Uterus (tissue), 4 donors: ENCODE data around the gene NRG3. TPM values are rescaled to one million over a fixed set of nuclear protein-coding genes. Genes with fewer than 3 reads are reported as not detected.

Experiments
- DNase-seq, 2 donors: peaks; one replicate each; pipeline ENCODE4 v3.0.0-alpha.2; 2019 to 2020
- H3K27ac ChIP-seq, 2 donors: fragments of 200-600 bp; sonication (generic); 1 replicate in 1 of 2; 2 replicates in 1 of 2; pipeline ENCODE4 v1.5.1; 2016 to 2018
- H3K27me3 ChIP-seq, 2 donors: fragments of 200-600 bp; sonication (generic); one replicate each; pipeline ENCODE4 v1.5.1; 2018 to 2019; ENCODE audit warnings: control low read depth in 1 of 2
- H3K36me3 ChIP-seq, 2 donors: fragments of 200-600 bp; sonication (generic); one replicate each; pipeline ENCODE4 v1.5.1; 2019; ENCODE audit warnings: control low read depth in 1 of 2
- H3K4me1 ChIP-seq, 2 donors: fragments of 200-600 bp; sonication (generic); one replicate each; pipeline ENCODE4 v1.5.1; 2018 to 2019; ENCODE audit warnings: control low read depth in 1 of 2
- H3K4me3 ChIP-seq, 2 donors: fragments of 200-600 bp; sonication (generic); 1 replicate in 1 of 2; 2 replicates in 1 of 2; pipeline ENCODE4 v1.5.1; 2018 to 2019; ENCODE audit warnings: mild to moderate bottlenecking in 1 of 2
- H3K9me3 ChIP-seq, 2 donors: fragments of 200-600 bp; sonication (generic); one replicate each; pipeline ENCODE4 v1.5.1; 2019; ENCODE audit warnings: control low read depth in 1 of 2
- POLR2A ChIP-seq, 2 donors: fragments of 450-650 bp; IDR thresholded peaks; one replicate each; pipeline ENCODE4 v1.6.1; 2016; ENCODE audit warnings: antibody characterized with exemption in 2 of 2, mild to moderate bottlenecking in 1 of 2, moderate library complexity in 1 of 2
- intact Hi-C: fragments of 100-400 bp; cut with DNase I; formaldehyde crosslinking; loops from one replicate; pipeline ENCODE4 v1.15.1; 2023; ENCODE audit warnings: low total_unique reads
- total RNA-seq, 4 donors: library from RNA; depleted of rRNA in 3 of 4; stranded (reverse); fragments of >200 nt in 3 of 4; gene quantifications; one replicate each; pipeline versions ENCODE4 v1.1.0 to v1.2.4, GENCODE V29; 2014 to 2023
- TF ChIP-seq, protein P1 (sequence below), 4 experiments: fragments of 200-600 bp in 2 of 4; fragments of 450-650 bp in 2 of 4; sonication (generic) in 2 of 4; IDR thresholded peaks; one replicate each; pipeline ENCODE4 v1.5.1; 2016 to 2019; ENCODE audit warnings: antibody characterized with exemption in 4 of 4, mild to moderate bottlenecking in 2 of 4, moderate library complexity in 1 of 4
- donor health status: DM: yes; HTN: yes; CAD: no.

Gene NRG3
- total RNA-seq, 4 donors from 2014 or later: 0.27 to 1.0 TPM; not detected in 2

DNA sequence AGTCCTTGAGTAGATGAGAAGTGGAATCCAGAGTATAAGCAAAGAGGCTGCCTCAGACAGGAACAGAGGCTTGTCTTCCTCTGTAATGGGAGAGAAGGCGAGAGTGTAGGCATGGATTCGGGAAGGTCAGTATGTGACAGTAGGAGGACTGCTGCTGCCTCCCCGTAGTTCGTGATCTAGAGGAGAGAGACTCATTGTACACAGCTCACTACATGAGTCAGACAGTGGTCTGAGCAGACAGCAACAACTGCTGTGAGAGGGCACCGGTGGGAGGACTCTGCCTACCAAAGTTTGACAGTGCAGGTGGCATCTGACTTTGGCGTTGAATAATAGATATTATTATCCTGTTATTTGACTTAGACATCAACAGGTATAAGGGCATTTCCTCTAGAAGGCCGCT is 319.4 kb downstream of the NRG3 start:
- Histone ChIP-seq H3K27ac (no peak overlapping the region), H3K9me3 (no peaks in the 10 kb centered on the region)

DNA sequence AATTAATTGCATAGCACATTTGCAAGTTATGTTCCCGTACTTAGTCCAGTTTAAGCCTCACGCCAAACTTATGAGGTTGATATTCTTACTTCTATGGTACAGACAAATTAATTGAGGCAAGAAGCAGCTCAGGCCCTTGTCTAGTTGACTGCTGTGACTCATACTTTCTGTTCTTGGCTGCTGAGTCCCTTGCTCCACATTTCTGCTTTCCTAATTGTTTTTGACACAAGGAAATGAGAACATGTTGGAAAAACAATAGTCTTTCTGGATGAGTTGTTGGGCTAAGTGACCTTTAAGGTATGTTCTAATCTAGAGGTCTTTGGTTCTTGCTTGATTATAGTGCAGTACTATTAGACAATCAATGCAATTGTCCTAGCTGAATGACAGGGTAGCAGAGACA is 331.8 kb downstream of the NRG3 start:
- H3K27ac ChIP-seq: no peak overlapping the region
- H3K4me3 ChIP-seq: no peak overlapping the region
- H3K27me3 ChIP-seq: no peaks in the 10 kb centered on the region
- TF ChIP-seq, protein P1, sequence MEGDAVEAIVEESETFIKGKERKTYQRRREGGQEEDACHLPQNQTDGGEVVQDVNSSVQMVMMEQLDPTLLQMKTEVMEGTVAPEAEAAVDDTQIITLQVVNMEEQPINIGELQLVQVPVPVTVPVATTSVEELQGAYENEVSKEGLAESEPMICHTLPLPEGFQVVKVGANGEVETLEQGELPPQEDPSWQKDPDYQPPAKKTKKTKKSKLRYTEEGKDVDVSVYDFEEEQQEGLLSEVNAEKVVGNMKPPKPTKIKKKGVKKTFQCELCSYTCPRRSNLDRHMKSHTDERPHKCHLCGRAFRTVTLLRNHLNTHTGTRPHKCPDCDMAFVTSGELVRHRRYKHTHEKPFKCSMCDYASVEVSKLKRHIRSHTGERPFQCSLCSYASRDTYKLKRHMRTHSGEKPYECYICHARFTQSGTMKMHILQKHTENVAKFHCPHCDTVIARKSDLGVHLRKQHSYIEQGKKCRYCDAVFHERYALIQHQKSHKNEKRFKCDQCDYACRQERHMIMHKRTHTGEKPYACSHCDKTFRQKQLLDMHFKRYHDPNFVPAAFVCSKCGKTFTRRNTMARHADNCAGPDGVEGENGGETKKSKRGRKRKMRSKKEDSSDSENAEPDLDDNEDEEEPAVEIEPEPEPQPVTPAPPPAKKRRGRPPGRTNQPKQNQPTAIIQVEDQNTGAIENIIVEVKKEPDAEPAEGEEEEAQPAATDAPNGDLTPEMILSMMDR (IDR thresholded peaks at IDR 0.05): no peak
- no peak for TF ChIP-seq POLR2A (IDR thresholded peaks at IDR 0.05)
- H3K36me3 ChIP-seq: no peaks in the 10 kb centered on the region
- H3K9me3 ChIP-seq: no peaks in the 10 kb centered on the region
- DNase-seq: no peak
- intact Hi-C loops: no loop called here
- no peaks in the 10 kb centered on the region for H3K4me1 ChIP-seq

More for the DNA sequence above, 319.4 kb downstream of the NRG3 start:
- DNase-seq: no peak
- no peaks in the 10 kb centered on the region for H3K36me3 ChIP-seq
- TF ChIP-seq POLR2A (IDR thresholded peaks at IDR 0.05): no peak
- TF ChIP-seq, protein P1 (IDR thresholded peaks at IDR 0.05): no peak
- no peaks in the 10 kb centered on the region for H3K4me1 ChIP-seq
- no peaks in the 10 kb centered on the region for H3K27me3 ChIP-seq
- intact Hi-C loops: no loop called here
- H3K4me3 ChIP-seq: no peak overlapping the region

DNA sequence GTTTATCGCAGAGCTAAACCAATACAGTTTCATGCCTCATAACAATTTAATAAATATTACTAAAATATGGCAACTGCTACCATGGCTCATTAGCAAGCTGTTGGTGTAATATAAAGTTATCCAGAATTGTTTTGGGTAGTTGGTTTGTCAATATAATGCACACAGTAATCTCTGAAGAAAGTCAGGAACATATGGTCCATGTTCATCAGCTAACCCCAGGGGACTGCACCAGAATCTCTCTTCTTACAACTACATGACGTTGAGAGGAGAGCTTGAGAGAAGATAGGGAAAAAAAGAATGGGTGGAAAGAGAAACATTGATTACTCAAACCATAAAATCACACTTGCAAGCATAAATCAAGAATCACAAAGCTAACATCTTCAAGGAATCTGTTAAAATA is 333.7 kb downstream of the NRG3 start:
- Histone ChIP-seq H3K4me3 (no peak overlapping the region), H3K27me3 (no peaks in the 10 kb centered on the region), H3K4me1 (no peaks in the 10 kb centered on the region), H3K9me3 (no peaks in the 10 kb centered on the region), H3K27ac (no peak overlapping the region), H3K36me3 (no peaks in the 10 kb centered on the region)
- no peak for DNase-seq
- intact Hi-C loops: no loop called here
- TF ChIP-seq POLR2A (IDR thresholded peaks at IDR 0.05): no peak
- TF ChIP-seq, protein P1 (IDR thresholded peaks at IDR 0.05): no peak

DNA sequence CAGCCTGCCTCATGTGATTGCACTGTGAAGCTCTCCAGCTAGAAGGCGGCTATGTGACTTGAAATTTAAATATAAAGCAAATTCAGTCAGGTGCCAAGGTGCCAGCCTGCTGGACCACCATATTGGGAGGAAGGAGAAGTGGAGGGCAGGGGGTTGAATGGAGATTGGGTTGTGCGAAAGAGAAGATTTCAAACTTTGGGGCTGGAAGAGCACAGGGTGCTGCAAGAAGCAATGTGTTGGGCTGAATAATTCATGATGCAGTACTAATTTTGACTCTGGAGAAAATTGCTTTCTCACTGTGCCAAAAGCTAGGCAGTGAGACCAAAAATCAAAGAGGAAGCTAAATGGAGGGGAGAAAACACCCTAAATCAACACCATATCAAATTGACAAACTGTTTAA is 335.3 kb downstream of the NRG3 start:
- no peaks in the 10 kb centered on the region for H3K4me1 ChIP-seq
- intact Hi-C loops: no loop called here
- H3K27ac ChIP-seq: no peak overlapping the region
- no peaks in the 10 kb centered on the region for H3K9me3 ChIP-seq
- H3K4me3 ChIP-seq: no peak overlapping the region
- TF ChIP-seq POLR2A (IDR thresholded peaks at IDR 0.05): no peak
- TF ChIP-seq, protein P1 (IDR thresholded peaks at IDR 0.05): no peak
- DNase-seq: no peak
- no peaks in the 10 kb centered on the region for H3K27me3 ChIP-seq
- H3K36me3 ChIP-seq: no peaks in the 10 kb centered on the region

DNA sequence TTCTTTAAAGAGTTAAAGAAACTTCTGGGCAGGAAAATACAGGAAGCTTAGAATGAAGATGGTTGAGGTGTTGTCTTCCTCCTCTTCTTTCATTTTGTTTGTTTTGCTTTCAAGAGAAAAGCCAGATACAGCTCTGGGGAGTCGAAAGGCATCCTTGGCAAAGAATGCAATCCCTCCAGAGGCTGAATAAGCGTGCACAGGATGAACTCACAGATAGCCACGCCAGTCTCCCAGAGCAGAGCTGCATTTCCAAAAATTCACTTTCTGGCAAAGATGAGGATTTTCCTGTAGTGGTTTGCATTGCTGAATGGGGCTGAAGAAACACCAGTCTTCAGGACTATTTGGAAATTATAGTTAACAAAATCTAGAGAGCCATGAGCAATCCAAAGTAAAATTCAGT is 336.4 kb downstream of the NRG3 start:
- Histone ChIP-seq H3K36me3 (no peaks in the 10 kb centered on the region), H3K4me1 (no peaks in the 10 kb centered on the region), H3K27ac (no peak overlapping the region), H3K4me3 (no peak overlapping the region), H3K27me3 (no peaks in the 10 kb centered on the region), H3K9me3 (no peaks in the 10 kb centered on the region)
- no peak for DNase-seq
- TF ChIP-seq, protein P1 (IDR thresholded peaks at IDR 0.05): no peak
- no peak for TF ChIP-seq POLR2A (IDR thresholded peaks at IDR 0.05)
- intact Hi-C loops: no loop called here
